Suppressor macrophage treated with lipopolysaccharide for 4 hours (primary cell): Measurements from ENCODE around the gene IQCN.

ENCODE experiments used
- DNase-seq: peaks from one replicate; pipeline ENCODE4 v3.0.0-alpha.2; 2020

Gene IQCN

DNA sequence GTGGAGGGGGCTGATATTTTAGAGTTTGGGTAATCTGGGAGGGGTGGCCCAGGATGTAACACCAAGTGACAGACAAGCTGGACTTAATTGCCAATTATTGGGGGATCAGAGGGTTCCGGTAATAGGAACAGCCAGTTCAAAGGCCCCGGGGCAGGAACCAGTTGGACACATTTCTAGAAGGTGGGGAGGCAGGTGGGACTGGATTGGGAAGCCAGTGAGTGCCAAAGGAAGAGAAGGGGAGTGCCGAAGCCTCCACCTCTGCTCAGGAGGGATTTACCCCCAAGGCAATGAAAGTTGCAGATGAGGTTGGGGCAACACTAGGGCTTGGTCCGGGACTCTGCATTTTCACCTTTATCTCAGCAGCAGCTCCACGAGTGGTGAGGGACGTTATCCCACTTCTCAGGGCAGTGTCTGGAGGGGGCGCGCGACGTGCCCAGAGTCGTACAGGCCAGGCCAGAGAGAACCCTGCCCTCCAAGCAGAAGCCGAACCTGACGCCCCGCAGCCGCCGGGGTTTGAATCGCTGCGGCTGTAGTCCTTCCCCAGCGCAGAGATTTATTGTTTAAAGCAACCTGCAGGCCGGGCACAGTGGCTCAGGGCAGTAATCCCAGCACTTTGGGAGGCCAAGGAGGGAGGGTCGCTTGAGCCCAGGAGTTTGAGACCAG, 12.9 kb upstream of the IQCN start:
- DNase-seq, result no peak

DNA sequence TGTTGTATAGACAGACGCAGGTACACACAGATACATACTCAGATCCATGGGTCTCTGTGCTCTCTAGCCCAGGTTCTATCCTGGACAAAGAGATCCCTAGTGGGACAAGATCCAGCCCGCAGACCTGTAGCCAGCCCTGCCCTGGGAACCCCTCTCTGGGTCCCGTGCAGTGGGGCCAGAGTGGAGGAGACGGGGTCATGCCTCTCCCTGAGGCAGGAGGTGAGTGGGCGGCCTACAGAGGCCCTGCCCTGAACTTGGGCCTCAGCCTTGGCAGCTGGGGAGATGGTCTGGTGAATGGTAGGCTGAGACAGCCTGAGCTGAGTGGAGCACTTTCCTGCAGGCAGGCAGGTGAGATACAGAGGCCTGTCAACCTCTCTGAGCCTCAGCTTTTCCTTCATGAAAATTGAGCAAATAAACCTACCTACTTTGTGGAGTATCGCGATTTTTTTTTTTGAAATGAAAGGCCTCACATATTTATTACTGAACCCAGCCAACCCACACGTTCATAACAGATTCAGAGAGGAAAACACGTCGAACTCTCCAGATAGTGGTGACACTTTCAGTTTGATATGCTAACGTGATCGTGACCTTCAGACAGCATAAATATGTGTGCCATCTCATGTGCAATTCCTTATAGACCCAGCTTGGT, 10.6 kb upstream of the IQCN start:
- DNase-seq, result no peak

DNA sequence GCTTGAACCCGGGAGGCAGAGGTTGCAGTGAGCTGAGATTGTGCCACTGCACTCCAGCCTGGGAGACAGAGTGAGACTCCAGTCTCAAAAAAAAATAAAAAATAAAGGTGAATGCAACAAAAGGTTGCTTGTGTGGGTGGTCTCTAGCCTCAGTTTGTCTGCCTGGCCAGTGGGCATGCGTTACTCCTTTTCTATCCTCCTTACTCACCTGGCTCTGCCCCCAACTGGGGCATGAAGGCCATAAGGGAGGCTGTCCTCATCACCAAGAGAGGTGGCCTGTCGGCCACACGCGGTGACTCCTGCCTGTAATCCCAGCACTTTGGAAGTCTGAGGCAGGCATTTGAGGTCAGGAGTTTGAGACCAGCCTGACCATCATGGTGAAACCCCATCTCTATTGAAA, 9.1 kb upstream of the IQCN start:
- DNase-seq, result no peak

- DNase-seq, result no peak
Observed at GRCh38 chr19:18282788-18283141, 8.5 kb upstream of the IQCN start.

DNA sequence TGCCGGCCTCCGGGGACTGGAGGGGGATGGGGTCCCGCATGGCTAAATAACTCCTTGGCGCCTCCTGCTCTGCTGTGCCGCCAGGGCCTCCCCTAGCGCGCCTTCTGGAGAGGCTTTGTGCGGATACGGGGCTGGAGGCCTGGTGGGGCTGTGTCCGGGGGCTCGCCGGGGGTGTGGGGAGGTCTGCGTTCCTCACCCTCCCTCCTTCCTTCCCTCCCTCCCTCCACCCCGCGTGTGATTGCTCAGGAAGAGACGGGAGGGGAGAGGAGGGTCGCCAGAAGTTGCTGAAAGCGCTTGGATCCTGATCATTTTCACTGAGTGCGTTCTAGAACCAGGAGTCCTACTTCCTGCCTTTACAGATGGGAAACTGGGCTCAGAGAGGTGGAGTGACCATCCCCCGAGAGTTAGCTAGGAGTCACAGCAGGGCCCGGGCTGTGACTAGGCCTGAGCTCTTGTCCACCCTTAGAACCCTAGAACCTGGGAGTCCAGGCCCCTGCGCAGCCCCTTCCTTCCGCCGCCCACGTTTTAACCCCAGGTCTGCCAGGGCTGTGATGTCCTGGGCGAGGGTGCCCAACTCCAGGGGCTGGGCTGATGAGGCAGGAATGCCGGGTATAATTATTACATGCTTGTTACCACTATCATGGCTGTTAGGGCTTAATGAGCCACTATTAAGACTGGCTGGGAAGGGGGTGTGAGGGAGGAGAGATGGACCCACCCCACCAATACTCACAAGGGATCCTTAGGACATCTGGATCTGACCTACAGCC, 8.0 kb upstream of the IQCN start:
- DNase-seq, result peak; percentile 44

- DNase-seq, result peak; percentile 99
Observed at GRCh38 chr19:18281082-18282020, 7.1 kb upstream of the IQCN start, which contains the start of gene JUND. TSS of gene JUND (minus strand) at chr19:18281622. CDS start at chr19:18281484, 138 bp downstream.

- DNase-seq, result peak; percentile 78
Observed at GRCh38 chr19:18280247-18281081, 6.2 kb upstream of the IQCN start.

- peak; percentile 98 for DNase-seq
Observed at GRCh38 chr19:18279516-18280246, 5.4 kb upstream of the IQCN start.

GRCh38 chr19:18279266-18279515, 4.9 kb upstream of the IQCN start:
- no peak for DNase-seq

DNA sequence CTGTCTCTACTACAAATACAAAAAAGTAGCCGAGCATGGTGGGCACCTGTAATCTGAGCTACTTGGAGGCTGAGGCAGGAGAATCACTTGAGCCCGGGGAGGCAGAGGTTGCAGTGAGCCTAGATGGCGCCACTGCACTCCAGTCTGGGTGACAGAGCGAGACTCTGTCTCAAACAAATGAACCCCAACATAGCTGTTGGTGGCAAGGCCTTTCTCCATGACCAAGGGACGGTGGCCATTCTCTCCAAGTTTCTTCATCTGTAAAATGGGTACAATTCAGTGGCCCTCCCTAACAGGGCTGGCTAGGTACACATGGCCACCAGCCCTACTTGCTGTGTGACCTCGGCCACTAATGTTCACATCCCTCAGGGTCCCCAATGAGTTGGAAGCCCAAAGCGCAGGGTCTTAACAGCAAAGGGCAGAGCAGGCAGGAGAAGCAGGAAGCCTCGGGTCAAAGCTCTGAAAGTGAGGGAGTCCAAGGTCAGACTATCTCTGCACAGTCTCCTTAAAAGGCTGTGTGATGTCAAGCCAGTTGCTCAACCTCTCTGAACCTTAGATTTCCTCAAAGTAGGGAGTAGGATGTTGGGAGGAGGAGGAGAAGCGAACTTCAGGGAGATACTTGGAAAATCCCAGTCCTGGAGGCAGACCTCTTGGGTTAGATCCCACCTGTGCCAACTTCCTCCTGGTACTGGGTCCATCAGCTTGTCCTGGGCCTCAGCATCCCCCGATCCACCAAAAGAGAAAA, 4.4 kb upstream of the IQCN start:
- no peak for DNase-seq

- DNase-seq, result peak; percentile 70
Observed at GRCh38 chr19:18274781-18275356, 617 bp upstream of the IQCN start.

DNA sequence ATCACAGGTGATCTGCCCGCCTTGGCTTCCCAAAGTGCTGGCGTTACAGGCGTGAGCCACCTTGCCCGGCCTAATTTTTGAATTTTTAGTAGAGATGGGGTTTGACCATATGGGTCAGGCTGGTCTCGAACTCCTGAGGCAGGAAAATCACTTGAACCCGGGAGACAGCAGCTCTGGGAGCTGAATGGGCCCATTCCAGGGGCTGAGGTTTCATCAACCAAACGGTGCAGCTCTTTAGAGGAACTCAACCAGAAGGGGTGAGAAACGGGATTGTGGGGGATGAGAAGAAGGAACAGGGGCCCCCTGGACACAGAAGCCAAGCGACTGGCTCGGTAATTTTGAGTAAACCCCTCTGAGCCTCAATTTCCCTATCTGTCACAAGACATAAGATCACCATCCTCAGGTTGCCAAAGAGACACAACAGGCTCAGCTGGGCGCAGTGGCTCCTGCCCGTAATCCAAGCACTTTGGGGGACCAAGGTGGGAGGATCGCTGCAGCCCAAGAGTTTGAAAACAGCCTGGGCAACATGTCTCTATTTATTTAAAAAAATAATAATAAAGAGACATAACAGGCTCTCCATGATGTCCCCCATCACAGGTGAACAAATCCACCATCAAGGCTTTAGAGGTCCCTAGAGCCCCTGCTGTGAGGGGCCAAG, 562 bp downstream of the IQCN start:
- DNase-seq, result no peak

GRCh38 chr19:18271433-18271841, 2.8 kb downstream of the IQCN start:
- DNase-seq, result no peak

DNA sequence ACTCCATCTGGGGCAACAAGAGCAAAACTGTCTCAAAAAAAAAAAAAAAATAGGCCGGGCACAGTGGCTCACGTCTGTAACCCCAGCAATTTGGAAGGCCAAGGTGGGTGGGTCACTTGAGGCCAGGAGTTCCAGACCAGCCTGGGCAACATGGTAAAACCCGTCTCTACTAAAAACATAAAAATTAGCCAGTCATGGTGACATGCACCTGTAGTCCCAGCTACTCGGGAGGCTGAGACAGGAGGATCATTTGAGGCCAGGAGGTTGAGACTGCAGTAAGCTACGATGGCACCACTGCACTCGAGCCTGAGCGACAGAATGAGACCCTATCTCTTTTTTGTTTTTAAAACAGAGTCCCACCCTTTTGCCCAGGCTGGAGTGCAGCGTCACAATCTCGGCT, 3.9 kb downstream of the IQCN start:
- DNase-seq, result no peak

GRCh38 chr19:18269070-18269723, 5.1 kb downstream of the IQCN start:
- DNase-seq, result no peak

DNA sequence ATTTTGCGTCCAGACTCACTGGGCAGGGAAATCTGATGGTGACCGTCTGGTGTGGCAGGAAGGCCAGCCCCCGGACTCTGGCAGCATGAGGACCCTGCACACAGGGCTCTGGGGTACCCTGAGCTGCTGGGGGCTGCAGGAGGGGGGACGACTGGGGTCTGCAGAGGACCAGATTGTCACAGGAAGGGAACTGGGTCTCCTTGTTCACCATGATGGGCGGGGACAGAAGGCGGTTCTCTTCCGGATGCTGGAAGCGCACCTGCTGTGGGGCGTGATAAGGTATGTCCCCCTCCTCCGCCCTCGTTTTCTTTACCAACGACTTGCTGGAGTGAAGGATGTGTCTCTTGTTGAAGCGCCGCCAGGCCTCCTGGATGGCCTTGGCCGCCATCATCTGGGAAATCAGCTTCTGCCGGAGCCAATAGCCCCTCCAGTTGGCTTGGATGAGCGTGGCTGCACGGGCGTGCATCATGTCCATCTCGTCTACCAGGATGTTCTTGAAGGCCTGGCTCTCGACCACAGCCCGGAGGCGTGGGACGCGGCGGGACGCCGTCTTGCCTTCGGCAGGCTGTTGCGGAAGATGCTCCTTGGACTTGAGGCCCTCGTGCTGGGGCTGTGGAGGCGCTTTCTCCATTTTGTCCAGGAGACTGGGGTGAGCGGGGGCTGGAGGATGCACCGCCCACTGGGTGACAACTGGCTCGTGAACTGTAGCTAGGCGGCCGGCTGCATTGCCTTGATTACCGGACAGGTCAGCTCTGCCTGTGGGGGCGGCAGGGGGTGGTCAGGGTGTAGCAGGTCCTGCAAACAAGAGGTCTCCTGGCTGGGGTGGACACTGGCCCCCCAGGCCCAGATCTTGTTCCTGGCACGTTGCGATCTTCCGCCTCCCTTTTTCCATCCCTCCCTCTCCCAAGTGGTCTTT, 7.2 kb downstream of the IQCN start:
- no peak for DNase-seq

DNA sequence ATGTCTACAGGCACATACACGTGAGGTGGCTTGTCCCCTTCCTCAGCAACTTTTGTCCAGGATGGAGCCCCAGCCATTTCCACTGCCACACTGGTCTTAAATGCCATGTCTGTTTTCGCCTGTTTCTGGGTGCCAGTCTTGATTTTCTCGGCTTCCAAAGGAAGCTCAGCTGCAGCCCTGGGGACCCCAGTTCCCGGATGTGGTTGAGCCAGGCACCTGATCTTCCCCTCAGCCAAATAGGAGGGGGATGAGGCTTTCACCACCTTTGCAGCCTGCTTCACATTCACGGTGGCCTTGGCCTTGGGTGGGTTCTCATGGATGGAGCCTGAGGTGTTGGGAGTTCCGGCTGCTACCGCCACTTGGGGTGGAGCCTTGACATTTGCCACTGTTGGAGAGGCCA, 8.7 kb downstream of the IQCN start:
- no peak for DNase-seq

DNA sequence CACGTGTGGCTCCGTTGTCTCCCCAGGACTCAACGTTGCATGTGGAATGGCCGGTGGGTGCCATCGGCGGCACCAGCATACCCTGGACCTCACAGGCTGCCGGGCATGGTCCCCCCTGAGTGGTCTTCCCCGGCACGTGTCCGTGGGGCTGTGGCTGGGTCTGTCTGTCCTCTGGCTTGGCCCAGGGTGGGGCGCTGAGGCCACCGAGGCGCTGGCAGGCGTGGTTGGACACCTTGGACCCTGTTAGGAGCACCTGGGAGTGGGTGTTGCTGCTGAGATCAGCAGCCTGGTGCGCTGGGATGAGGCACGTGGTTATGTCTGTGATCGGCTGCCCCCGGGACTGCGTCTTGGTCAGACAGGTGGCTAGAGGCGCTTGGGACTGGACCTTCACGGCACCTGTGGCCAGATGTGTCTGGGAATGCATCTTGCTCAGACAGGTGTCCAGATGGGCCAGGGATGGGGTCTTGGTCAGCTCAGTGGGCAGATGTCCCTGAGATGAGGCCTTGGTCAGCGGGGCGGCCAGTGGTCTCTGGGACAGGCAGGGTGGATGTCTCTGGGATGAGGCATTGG, 9.2 kb downstream of the IQCN start:
- no peak for DNase-seq
